DOHH2 (cell line): ENCODE data around the gene CCDC102A.

Source experiments
- H3F3A ChIP-seq: fragments of 200-600 bp; sonication (generic), shearing (Covaris generic); 2 replicates; pipeline ENCODE4 v1.6.0; 2016; ENCODE audit warnings: antibody characterized with exemption, mild to moderate bottlenecking; ENCODE audit not compliant: control insufficient read depth, insufficient read depth
- H3K27ac ChIP-seq: fragments of 200-600 bp; sonication (generic); 2 replicates; pipeline ENCODE4 v1.5.1; 2014; ENCODE audit warnings: low read depth, mild to moderate bottlenecking, low read length, moderate library complexity
- H3K27me3 ChIP-seq: fragments of 200-600 bp; sonication (generic); 2 replicates; pipeline ENCODE4 v1.6.1; 2014; ENCODE audit warnings: mild to moderate bottlenecking, low read length, mixed read lengths; ENCODE audit not compliant: control insufficient read depth
- H3K36me3 ChIP-seq: fragments of 200-600 bp; sonication (generic); 2 replicates; pipeline ENCODE4 v1.6.1; 2014; ENCODE audit warnings: mild to moderate bottlenecking, low read length, moderate library complexity, mixed read lengths; ENCODE audit not compliant: control insufficient read depth
- H3K4me1 ChIP-seq: fragments of 200-600 bp; sonication (generic); 2 replicates; pipeline ENCODE4 v1.6.1; 2014; ENCODE audit warnings: mild to moderate bottlenecking, low read length, mixed read lengths; ENCODE audit not compliant: control insufficient read depth
- H3K4me2 ChIP-seq: fragments of 200-600 bp; sonication (generic); 2 replicates; pipeline ENCODE4 v1.6.0; 2014; ENCODE audit warnings: mild to moderate bottlenecking, low read length, moderate library complexity
- H3K4me3 ChIP-seq: fragments of 200-600 bp; sonication (generic); 2 replicates; pipeline ENCODE4 v1.5.1; 2014; ENCODE audit warnings: mild to moderate bottlenecking, low read length, mixed read lengths
- H3K79me2 ChIP-seq: fragments of 200-600 bp; sonication (generic); 2 replicates; pipeline ENCODE4 v1.6.1; 2014; ENCODE audit warnings: mild to moderate bottlenecking, low read length, mixed read lengths; ENCODE audit not compliant: control insufficient read depth
- H3K9me2 ChIP-seq: fragments of 200-600 bp; sonication (generic); replicated peaks from 2 replicates; pipeline ENCODE4 v1.6.1; 2014; ENCODE audit warnings: mild to moderate bottlenecking, low read length, mixed read lengths; ENCODE audit not compliant: control insufficient read depth
- H3K9me3 ChIP-seq: fragments of 200-600 bp; sonication (generic); 2 replicates; pipeline ENCODE4 v1.6.1; 2014; ENCODE audit warnings: antibody characterized with exemption, low read length, mixed read lengths; ENCODE audit not compliant: control insufficient read depth, insufficient read depth
- H4K20me1 ChIP-seq: fragments of 200-600 bp; sonication (generic); 2 replicates; pipeline ENCODE4 v1.6.0; 2014; ENCODE audit warnings: low read depth, mild to moderate bottlenecking, antibody characterized with exemption, low read length, moderate library complexity; ENCODE audit not compliant: control insufficient read depth, insufficient read depth
- EZH2phosphoT487 ChIP-seq: fragments of 200-600 bp; sonication (generic); IDR thresholded peaks from 2 replicates; pipeline ENCODE4 v1.6.1; 2017; ENCODE audit warnings: borderline replicate concordance, mild to moderate bottlenecking, antibody characterized with exemption, low read length, moderate library complexity, mixed read lengths
- TF ChIP-seq, protein P1 (sequence below): fragments of 200-600 bp; sonication (generic); IDR thresholded peaks from one replicate; pipeline ENCODE4 v1.5.1; 2014; ENCODE audit warnings: antibody characterized with exemption, mild to moderate bottlenecking, low read depth, low read length; ENCODE audit not compliant: poor library complexity, severe bottlenecking

The CCDC102A gene

DNA sequence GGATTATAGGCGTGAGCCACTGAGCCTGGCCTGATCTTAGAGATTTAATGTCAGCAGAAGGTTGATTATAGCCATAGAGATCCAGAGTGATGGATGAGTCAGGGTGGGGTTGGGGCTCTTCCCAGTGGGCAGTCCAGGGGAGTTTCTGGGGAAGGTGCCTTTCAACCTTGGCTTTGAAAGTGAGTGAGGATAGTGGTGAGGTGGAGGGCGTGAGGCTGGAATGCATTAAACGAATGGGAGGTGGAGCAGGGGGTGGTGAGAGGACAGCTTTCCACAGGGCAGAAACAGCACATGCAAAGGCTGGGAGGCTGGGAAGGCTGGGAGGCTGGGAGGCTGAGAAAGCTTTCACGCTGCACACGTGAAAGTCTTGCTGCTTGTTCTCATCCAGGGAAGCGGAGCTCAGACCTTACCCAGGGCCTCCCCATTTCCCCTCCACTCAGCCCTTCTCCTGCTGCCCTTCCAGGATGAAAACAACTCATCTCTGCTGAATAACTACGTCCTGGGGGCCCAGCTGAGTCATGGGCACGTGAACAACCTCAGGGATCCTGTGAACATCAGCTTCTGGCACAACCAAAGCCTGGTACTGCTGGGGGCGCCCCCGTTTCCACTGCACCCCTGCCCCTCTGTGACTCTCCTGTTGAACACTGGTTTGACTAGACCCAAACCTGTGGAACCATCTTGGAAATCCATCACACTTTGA, 28.4 kb upstream of the CCDC102A start:
- Histone ChIP-seq H3K9me3 (peaks cover 14% of the 10 kb centered on the region; the same call in 1 of the 2 replicates), H3K36me3 (no peaks in the 10 kb centered on the region), H3K27me3 (no peaks in the 10 kb centered on the region), H3K79me2 (no peaks in the 10 kb centered on the region), H3K27ac (no peak overlapping the region), H3F3A (no peaks in the 10 kb centered on the region), H3K4me3 (no peak overlapping the region), H3K4me2 (no peak overlapping the region), H4K20me1 (no peaks in the 10 kb centered on the region), H3K9me2 (no peaks in the 10 kb centered on the region), H3K4me1 (no peaks in the 10 kb centered on the region)
- no peak for TF ChIP-seq EZH2phosphoT487
- TF ChIP-seq, protein P1, sequence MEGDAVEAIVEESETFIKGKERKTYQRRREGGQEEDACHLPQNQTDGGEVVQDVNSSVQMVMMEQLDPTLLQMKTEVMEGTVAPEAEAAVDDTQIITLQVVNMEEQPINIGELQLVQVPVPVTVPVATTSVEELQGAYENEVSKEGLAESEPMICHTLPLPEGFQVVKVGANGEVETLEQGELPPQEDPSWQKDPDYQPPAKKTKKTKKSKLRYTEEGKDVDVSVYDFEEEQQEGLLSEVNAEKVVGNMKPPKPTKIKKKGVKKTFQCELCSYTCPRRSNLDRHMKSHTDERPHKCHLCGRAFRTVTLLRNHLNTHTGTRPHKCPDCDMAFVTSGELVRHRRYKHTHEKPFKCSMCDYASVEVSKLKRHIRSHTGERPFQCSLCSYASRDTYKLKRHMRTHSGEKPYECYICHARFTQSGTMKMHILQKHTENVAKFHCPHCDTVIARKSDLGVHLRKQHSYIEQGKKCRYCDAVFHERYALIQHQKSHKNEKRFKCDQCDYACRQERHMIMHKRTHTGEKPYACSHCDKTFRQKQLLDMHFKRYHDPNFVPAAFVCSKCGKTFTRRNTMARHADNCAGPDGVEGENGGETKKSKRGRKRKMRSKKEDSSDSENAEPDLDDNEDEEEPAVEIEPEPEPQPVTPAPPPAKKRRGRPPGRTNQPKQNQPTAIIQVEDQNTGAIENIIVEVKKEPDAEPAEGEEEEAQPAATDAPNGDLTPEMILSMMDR, result no peak

DNA sequence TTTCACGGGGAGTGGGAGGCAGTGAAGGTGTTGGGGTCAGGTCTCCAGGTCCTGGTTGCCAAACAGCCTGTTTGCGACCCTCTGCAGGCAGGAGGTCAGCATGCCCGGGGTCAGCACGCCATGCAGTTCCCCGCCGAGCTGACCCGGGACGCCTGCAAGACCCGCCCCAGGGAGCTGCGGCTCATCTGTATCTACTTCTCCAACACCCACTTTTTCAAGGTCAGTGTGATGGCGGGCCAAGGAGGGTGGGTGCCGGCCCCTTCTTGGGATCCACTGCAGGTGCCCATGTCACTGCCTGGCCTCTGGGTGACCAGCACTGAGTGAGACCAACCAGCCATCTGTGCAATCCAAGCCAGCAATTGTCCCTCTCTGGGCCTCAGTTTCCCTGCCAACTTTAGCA, 27.4 kb upstream of the CCDC102A start:
- Histone ChIP-seq H4K20me1 (no peaks in the 10 kb centered on the region), H3K27me3 (no peaks in the 10 kb centered on the region), H3K27ac (no peak overlapping the region), H3K9me3 (peaks cover 14% of the 10 kb centered on the region; the same call in 1 of the 2 replicates), H3K4me2 (no peak overlapping the region), H3K9me2 (no peaks in the 10 kb centered on the region), H3K4me1 (no peaks in the 10 kb centered on the region), H3K4me3 (no peak overlapping the region), H3K36me3 (no peaks in the 10 kb centered on the region), H3K79me2 (no peaks in the 10 kb centered on the region), H3F3A (no peaks in the 10 kb centered on the region)
- TF ChIP-seq EZH2phosphoT487, result no peak
- TF ChIP-seq, protein P1, result no peak

DNA sequence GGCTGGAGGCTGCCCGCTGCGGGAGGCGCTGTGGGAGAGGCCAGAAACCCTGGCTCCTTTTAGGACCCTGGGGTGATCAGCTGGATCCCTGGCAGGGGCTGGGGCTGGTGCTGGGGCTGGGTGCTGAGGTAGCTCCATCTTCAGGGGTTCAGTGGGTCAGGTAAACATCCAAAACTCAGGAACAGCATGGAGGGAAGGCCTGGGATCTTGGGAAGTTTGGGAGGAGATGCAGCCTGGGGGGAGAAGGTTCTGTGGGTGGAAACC, 27.0 kb upstream of the CCDC102A start:
- no peaks in the 10 kb centered on the region for H3K79me2 ChIP-seq
- H3K27ac ChIP-seq, result no peak overlapping the region
- H3K36me3 ChIP-seq, result no peaks in the 10 kb centered on the region
- H3K27me3 ChIP-seq, result no peaks in the 10 kb centered on the region
- no peak for TF ChIP-seq EZH2phosphoT487
- TF ChIP-seq, protein P1, result no peak
- no peak overlapping the region for H3K4me2 ChIP-seq
- H3K4me1 ChIP-seq, result no peaks in the 10 kb centered on the region
- H4K20me1 ChIP-seq, result no peaks in the 10 kb centered on the region
- peaks cover 14% of the 10 kb centered on the region; the same call in 1 of the 2 replicates for H3K9me3 ChIP-seq
- H3K4me3 ChIP-seq, result no peak overlapping the region
- no peaks in the 10 kb centered on the region for H3F3A ChIP-seq
- no peaks in the 10 kb centered on the region for H3K9me2 ChIP-seq
